ENCODE results near the gene FBRSL1.
A peak's percentile ranks its signal among the peaks of the same experiment; 100 is the strongest.
"Not testable (repeated sequence)": the region's sequence is repeated elsewhere in the genome, so short reads cannot be mapped to it uniquely, and the experiment has no call there.

FBRSL1 gene

DNA sequence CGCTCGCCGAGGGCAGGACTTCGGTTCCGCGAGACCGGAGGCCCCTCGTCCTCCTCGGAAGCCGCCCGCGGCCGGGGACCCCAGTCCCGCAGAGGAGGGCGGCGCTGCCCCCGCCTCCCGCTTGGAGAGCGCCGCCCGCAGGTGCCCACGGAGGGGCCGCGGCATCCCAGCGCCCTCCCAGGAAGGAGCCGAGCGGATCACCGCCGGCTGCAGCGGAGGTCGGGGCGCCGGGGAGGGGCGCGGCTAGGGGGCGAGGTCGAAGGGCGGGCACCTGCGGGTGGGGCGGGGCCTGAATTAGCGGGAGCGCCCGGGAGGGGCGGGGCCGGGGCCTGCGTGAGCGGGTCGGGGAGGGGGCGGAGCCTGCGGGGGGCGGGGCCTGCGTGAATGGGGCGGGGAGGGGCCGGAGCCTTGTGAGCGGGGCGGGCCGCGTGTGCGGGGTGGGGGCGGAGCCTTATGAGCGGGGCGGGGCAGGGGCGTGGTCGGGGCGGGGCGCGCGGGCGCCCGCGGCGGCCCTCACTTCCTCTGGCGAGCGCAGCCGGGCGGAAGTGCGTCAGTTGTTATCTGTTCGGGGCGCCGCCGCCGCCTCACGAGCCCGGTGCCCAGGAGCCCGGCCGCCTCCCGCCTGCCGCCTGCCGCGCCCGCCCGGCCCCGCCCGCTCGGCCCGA lies at the start of gene FBRSL1:
TSS of gene FBRSL1 (plus strand) at position 550 of the 665 bp plus-strand sequence.
- DNase-seq = peak; percentile 98

DNA sequence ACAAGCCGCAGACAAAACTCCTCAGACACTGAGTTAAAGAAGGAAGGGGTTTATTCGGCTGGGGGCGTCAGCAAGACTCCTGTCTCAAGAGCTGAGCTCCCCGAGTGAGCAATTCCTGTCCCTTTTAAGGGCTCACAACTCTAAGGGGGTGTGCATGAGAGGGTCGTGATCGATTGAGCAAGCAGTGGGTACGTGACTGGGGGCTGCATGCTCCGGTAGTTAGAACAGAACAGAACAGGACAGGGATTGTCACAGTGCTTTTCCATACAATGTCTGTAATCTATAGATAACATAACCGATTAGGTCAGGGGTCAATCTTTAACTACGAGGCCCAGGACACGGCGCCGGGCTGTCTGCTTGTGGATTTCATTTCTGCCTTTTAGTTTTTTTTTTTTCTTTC lies 49.5 kb upstream of the FBRSL1 start:
- DNase-seq = not testable (repeated sequence)

DNA sequence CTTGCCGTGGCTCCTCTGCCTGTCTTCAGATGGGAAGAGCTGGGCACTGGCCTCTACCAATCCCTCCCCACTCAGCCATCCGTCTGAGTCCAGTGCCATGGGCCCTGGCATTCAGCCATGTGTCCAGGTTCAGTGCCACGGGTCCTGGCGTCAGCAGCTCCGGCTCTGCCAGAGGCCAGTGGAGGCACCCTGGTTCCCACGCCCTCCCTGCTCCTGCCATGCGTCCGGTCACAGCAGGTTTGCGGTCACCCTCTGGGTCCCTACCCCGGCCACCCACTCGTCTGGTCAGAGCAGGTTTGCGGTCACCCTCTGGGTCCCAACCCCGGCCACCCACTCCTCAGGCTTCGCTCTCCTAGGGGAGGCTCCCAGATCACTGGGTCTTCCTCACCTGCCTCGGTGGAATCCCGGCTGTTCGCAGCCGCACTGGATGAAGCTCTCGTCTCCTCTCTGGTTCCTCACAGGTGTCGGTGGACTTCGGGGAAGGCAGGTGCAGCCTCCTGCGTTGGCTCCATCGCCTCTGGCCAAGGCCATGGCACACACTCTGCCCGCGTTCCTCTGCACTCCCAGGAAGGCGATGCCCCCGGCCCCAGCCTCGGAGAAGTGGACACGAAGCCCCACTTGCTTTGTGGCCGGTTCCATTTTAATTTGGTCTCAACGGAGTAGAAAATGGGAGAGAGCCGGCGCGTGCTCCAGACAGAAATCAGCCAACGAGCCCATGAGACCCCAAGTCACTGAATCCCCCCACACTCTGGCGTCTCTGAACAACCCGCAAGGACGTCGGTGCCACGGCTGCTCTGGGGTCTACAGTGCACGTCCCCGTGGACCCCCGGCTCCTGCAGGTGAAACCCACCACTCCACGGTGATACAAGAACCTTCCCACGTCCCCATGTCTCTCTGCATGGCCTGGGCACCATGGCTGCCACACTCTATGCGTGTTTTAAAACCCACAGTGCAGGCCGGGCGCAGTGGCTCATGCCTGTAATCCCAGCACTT lies 47.8 kb upstream of the FBRSL1 start:
- DNase-seq = no peak

DNA sequence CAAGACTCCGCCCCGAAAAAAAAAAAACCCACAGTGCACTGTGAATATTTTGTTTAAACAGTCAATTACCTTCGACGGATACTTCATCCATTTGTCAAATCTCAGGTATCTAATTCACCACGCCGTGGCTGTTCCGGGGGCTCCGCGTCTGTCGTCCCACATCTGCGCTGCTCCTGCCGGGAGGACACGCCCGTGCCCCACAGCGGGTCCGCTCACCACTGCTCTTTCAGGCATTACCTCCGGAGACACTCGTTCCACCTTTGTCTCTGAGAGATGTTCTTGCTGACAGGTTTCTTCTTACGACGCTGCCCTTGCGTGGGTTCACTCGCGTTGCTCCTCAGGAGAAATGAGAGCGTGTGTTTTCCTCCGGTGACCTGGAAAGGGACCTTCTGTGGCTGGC lies 46.9 kb upstream of the FBRSL1 start:
- DNase-seq = no peak

DNA sequence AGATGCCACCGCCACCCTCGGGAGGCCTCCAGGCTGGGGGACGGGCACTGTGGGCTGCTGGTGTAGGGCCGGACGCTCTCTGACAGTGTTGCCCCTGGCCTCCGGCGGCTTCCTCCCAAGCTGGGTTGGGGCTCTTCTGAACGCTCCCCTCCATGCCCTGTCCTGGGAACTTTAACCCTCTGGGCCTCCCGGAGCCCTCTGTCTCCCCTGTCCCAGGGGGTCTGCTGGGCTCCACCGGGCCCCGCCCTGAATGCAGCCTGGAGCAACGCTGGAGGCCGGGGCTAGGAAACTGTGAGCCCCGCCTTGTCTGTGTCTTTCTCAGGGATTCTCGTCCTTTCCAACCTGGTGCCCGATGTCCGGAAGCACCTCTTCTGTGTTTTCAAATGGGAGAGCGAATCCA lies 45.7 kb upstream of the FBRSL1 start:
- no peak for DNase-seq

DNA sequence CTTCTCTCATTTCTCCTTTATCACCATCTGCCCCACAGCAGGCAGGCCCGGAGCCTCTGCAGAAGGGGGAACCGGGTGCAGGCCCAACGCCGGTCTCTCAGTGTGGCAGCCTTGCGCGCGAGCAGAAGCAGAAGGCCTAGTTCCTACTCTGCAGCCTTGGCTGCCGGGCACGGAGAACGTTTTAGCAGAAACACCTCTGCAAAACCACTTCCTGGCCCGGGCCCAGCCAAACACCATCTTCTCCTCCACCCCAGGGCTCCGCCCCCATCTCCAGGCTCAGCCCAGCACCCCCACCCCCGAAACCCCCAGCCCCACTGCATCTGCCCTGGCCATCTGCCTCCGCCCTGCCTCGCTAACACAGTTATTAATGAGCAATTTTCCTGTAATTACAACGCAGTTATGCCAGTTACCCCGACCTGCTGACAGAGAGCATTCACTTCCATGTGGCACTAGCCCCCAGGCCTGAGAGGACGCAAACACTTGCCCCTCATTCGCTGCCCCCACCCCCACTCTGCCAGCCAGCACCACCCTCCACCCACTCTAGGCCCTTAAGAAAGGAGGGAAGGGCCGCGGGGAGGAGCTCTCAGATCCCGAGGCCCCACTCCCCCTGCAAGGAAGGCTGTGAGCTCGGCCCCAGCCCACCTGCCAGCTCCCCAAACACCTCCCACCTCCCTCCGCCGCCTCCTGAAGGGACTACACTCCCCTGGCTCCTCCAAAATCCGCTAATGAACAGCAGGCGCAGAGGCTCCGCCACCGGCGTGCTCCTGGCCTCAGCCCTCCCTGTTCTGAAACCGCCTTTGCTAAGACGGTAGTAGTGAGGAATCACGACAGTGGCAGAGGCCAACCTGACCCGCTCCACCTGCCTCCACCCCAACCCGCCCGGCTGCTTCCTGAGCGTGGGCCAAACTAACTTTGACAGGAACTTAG lies 44.7 kb upstream of the FBRSL1 start:
- peak; percentile 90 for DNase-seq

DNA sequence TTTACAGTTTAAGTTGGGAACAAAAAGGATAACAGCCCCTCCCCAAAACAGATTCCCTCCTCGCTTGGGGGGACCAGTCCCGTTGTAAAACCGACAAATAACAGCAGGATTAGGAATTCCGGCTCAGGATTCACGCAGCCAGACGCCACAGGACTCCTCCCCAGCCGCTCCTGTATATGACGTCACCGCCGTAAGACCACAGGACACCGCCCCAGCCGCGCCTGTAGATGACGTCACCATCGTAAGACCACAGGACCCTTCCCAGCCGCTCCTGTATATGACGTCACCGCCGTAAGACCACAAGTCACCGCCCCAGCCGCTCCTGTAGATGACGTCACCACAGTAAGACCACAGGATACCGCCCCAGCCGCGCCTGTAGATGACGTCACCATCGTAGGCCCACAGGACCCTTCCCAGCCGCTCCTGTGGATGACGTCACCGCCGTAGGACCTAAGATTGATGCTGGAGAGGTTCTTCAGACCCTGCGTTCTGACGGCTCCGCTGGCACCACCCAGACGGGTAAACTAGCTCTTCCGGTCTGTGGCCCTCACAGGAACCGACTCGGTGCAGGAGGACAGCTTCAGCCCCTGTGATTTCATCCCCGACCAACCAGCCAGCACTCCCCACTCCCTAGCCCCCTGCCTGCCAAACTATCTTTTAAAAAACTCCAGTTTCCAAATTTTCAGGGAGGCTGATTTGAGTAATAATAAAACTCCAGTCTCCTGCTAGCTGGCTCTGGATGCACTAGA lies 43.9 kb upstream of the FBRSL1 start:
- peak; percentile 78 for DNase-seq

DNA sequence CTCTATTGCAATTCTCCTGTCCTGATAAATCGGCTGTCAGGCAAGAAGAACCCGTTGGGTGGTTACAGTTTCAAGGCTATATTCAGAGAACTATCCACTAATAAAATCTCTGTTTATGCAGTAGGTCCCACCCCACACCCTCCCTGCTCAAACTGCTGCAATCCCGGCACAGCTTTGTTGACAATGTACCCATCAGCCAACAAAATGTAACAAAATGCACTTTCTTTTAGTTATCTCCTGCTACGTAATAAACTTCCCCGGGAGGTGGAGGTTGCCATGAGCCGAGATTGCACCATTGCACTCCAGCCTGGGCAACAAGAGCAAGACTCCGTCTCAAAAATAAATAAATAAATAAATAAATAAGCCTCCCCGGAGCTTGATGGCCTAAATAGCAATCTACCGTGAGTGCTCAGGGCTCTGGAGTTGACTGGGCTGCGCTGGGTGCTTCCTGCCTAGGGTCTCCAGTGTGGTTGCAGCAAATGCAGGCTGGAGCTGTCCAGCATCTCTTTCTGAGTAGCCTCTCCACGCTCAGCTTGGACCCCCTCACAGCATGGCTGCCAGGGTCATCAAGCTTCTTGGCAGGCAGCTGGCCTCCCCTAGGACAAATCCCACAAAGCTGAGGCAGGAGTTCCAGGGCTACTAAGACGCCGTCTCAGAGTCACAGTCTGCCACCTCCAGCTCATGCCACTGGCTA lies 43.2 kb upstream of the FBRSL1 start:
- no peak for DNase-seq

DNA sequence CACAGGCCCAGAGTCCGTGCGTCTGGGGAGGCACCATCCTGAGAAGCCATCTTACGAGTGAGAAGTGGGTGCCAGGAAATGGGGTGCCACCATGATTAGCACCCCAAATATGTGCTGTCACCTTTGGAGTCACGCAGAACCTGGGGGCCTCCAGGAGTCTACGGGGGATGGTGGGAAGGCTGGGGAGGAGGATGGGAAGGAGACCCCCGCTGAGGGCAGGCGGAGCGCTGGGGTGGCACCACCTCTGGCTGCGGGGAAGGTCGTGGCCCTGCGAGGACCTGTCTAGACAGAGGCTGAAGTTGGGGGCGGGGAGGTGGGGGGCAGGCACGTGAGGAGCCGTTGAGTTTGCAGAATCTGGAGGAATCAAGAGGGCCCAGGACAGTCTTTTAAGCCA lies 42.6 kb upstream of the FBRSL1 start:
- DNase-seq = no peak

DNA sequence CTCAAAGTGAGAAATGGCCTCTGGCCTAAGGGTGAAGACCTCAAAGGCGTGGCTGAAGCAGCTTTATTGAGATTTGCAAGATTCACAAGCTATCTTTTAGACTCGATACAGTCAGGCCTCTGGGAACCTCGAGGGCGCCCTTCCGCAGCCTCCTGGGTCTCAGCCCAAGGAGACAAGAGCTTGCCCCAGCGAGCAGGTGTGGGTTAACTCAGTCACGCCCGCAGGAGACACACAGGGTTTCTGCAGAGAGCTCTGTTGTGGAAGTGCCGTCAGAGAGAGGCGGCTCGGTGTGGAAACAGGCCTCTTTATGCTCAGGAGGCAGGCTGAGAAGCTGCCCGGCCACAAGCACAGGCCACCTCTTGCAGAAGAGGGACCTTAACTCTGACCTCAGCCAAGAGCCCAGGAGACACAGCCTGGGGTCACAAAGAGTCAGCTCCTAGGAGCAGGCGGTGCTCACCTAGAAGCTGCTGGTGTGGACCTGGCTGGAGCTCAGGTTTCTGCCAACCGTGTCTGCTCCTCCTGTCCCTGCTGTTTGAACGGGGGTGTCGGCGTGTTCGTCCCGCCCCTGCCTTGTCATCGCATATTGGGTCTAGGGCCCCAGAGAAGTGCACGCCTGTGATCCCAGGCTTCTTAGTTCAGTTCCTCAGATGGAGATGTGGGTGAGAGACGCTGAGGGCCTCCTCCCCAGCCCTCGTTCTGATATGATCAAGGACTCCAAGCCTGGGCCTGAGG lies 42.1 kb upstream of the FBRSL1 start:
- peak; percentile 31 for DNase-seq

DNA sequence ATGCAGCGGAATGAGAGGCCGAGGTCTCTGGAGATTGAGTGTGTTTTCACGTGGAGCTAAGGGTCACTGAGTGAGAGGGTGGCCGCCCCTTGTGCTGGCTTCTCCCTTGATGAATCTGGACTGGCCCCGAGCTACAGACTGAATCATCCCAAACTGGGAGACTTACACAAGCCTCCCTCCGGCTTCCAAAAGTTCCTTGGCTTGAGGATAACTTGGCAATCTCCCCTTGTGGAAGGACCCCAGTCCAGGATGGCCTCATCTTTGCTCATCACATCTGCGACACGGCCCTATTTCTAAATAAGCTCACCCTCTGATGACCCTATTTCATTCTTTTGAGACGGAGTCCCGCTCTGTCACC lies 41.5 kb upstream of the FBRSL1 start:
- no peak for DNase-seq

DNA sequence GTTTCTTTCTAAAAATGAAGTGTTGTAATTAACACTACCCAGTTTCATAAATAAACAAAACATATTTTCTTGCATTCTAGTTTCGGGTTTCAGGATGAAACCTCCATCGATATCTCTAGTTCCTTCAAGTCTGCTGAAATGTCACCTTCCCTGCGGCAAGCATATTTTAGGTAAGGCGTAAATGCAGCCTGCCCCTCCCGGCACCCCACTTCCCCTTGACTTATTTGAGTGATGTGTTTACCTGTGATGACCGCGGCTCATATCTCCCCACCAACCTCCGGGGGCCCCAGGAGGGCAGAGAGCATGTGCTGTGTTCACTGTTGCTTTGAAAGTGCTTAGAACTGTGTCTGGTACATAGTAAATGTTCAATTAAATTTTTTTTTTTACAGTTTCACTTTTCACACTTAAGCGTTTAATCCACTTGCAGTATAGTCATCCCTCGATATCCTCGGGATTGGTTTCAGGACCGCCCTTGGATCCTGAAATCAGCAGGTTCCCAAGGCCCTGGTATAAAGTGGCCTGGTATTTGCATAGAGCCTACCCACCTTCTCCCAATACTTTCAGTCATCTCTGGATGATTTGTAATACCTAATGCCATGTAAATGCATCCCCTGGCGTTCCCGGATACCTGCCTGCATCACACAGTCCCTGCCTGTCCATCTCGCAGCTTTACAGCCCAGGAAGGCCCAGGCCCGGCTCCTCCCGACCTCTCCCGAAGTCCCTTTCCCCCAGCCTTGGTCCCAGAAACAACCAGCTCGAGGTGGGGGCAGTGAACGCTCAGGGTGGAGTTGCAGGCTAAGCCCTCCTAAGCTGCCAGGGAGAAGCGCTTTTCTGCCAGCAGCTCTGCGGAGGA lies 40.2 kb upstream of the FBRSL1 start:
- DNase-seq = no peak

DNA sequence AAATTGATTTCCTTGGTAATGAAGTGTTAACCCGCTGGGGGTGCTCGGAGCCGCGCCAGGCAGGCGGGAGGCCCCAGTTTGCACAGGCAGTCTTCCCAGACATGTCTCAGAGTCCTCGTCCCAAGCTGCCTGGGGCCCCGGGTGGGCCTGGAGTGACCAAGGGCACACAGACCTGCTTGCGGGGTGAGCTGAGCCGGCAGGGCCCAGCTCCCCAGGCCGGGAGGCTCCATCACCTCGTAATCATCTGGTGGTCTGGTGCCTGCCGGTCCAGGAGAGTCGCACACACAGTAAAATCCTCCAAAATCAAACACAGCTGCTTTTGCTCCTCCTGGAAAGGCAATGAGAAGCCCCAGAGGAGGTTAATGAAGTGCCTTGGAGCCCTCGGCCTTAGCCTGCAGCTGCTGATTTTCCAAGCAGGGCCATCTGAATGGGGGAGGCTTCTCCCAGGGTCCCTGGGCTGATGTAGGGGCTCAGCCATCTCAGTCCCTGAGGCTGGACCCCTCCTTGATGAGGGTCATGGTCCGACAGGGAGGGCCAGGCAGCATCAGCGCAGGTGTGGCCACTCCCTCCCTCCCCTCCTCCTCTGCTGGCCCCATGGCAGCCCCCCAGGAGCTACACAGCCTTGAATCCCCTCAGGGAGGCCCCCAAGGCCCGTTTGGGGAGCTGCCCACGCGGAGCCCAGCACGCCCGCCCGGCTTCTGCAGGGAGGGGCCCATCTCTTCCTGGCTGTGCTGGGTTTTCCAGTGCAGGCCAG lies 39.4 kb upstream of the FBRSL1 start:
- DNase-seq = no peak

DNA sequence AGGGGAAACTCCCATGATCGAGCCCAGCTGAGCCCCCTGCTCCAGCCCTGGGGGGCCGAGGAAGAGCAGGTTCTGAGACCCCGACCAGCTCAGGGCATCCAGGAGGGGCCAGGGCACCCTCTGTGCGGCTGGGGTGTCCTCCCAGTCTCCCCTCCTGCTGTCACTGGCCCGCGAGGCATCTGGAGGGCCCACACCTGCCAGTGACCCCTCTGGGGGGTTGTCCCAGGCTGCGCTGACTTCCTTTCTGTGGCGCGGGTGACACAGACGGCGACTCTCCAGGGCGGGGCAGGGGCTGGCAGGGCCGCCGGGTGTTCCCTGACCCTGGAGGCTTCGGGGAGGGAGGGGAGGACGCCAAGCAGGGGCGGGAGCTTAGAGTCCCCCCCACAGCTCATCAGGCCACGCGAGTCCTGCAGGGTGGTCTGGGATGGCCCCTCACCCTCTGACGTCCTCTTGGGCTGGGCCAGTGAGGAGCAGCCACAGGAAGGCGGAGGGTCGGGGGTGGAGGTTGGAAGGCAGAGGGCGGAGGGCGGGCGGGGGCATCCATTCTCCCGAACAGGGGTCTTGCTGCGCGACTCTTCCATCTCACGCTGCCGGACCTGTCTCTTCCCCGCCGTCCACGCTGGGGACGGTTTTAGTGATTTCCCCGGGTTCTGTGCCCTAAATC lies 38.6 kb upstream of the FBRSL1 start:
- DNase-seq = no peak

DNA sequence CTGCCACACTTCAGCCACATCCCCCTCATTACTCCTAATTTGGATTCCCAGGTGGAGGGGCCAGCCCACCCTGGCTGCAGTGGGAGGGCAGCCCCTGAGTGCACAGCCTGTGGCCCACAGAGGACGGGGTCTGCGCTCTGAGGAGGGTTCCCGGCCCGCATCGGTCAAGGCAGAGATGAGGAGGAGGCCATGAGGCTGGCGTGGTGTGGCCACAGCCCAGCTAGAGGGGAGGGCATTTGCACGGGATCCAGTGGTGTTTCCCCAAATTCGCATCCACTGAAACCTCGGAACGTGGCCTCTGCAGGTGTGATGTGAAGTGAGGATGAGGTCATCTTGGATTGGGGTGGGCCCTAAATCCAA lies 38.1 kb upstream of the FBRSL1 start:
- no peak for DNase-seq

DNA sequence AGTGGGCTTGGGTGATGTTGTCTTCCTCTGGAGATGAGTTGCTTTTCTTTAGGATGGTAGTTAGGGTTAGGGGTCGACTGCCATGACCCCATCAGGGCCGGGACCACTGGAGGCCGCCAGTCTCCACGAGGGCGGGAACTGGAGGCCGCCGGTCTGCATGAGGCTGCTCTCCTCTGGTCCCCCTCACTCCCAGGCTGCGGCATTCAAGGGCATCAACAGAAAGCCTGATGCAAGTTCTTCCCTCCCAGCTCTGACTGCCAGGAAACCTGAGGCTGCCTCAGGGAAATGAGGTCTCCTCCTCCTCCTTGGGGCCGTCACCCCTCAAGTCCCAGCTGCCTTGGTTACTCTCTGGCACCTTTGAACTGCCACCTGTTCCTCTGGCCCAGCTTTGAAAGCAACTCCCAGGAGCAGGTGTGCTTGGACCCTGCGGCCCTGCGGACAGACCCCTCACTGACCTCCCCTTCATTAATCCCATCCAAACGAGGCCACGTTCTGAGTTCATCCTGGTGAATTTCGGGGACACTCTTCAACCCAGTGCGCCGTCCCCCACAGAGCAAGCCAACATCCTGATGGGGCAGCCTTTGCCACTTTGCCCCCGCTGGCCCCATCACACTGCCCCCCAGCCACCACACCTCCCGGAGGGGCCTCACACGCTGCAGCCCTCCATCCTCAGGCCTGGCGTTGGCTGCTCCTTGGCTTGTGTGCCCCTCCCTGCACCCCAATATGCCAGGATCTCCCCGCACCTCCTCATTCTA lies 37.2 kb upstream of the FBRSL1 start:
- DNase-seq = no peak

DNA sequence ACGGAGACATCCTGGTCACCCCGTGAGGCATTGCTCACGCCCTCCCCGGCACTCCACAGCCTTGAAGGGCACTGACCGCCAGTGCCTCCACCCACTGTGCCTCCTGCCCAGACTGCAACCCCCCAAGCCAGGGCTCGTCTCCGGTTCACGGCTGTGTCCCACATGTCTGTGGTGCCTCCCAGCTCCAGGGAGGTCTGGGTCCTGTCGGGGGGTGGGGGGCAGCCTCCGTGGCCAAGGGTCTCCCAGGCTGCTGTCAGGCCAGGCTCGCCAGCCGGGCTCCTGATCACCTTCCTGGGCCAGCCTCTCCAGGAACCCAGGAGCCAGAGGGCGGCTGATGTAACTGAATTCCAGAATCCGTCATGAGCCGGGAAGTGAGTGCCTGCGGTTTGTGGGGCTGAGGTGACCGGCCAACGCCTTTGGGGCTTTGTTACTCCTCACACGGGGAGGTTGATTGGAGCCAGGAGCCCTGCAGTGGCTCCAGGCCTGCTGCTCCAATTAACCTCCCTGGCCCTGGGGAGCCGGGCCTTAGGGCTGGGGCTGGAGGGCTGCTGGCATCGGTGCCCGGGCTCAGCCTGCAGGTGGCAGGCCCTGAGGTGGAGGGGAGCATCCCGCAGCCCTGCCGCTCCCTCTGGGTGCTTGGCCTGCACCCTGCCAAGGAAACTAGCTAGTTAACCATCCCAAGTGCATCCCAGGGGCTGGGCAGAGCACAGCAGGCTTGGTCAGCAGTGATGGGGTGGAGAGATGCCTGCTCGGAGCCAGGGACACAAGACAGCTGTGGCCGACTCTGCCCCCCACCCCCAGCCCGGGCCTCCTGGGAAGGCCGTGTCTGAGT lies 36.4 kb upstream of the FBRSL1 start:
- no peak for DNase-seq

Measured in CD4-positive, alpha-beta T cell treated with Interleukin-17A for 4 hours (primary cell).